T-helper 9 cell (primary cell): ENCODE data around the gene CDKN2B.

Source experiments
- DNase-seq: peaks from one replicate; pipeline ENCODE4 v3.0.0-alpha.2; 2020

Gene CDKN2B

GRCh38 chr9:21993893-21994555, 15.1 kb downstream of the CDKN2B start, which contains the start of gene CDKN2A:
Gene CDKN2A (minus strand): TSS chr9:21994392.
- peak; percentile 44 for DNase-seq

- no peak for DNase-seq
Measured at GRCh38 chr9:21993007-21993406, 16.1 kb downstream of the CDKN2B start.

- no peak for DNase-seq
Measured at GRCh38 chr9:21991072-21991959, 17.8 kb downstream of the CDKN2B start.

GRCh38 chr9:21989440-21990189, 19.5 kb downstream of the CDKN2B start:
- DNase-seq: no peak

- DNase-seq: no peak
Measured at GRCh38 chr9:21988056-21988990, 20.8 kb downstream of the CDKN2B start.

GRCh38 chr9:21985964-21986667, 23.0 kb downstream of the CDKN2B start:
- no peak for DNase-seq

- no peak for DNase-seq
Measured at GRCh38 chr9:21984101-21984500, 25.0 kb downstream of the CDKN2B start.

GRCh38 chr9:21983561-21983935, 25.6 kb downstream of the CDKN2B start:
- DNase-seq: no peak

- no peak for DNase-seq
Measured at GRCh38 chr9:21982861-21983560, 26.1 kb downstream of the CDKN2B start.

GRCh38 chr9:21982391-21982790, 26.7 kb downstream of the CDKN2B start:
- no peak for DNase-seq

GRCh38 chr9:21976334-21976875, 32.7 kb downstream of the CDKN2B start:
- DNase-seq: no peak

- peak; percentile 29 for DNase-seq
Measured at GRCh38 chr9:21974722-21975409, 34.2 kb downstream of the CDKN2B start.

GRCh38 chr9:21974343-21974721, 34.8 kb downstream of the CDKN2B start:
- no peak for DNase-seq

GRCh38 chr9:21972361-21972760, 36.7 kb downstream of the CDKN2B start:
- no peak for DNase-seq

GRCh38 chr9:21970800-21971640, 38.1 kb downstream of the CDKN2B start:
- DNase-seq: no peak

- DNase-seq: no peak
Measured at GRCh38 chr9:21969951-21970799, 38.9 kb downstream of the CDKN2B start.

- DNase-seq: no peak
Measured at GRCh38 chr9:21969011-21969940, 39.8 kb downstream of the CDKN2B start.
